K562 (cell line): ENCODE measurements around the gene CBL.

Source experiments
- CTCF ChIP-seq, 3 experiments: IDR thresholded peaks in 2 of 3; conservative IDR thresholded peaks in 1 of 3; 2 replicates each; pipeline ENCODE4 v1.5.1; 2011 to 2012; ENCODE audit warnings: low read length in 3 of 3, mild to moderate bottlenecking in 3 of 3, control low read depth in 2 of 3, improper control_type of control experiment in 1 of 3, inconsistent platforms in 1 of 3, low read depth in 1 of 3, mixed read lengths in 1 of 3, moderate library complexity in 1 of 3; ENCODE audit not compliant: insufficient read depth in 2 of 3
- MLLT1 ChIP-seq, 2 experiments: fragments of 450-650 bp; IDR thresholded peaks; 2 replicates each; pipeline ENCODE4 v1.6.1; 2016
- NRF1 ChIP-seq, 2 experiments: fragments of 450-650 bp; IDR thresholded peaks in 1 of 2; conservative IDR thresholded peaks in 1 of 2; 2 replicates each; pipeline ENCODE4 v1.6.1; 2014; ENCODE audit warnings: mild to moderate bottlenecking in 2 of 2

GRCh38 chr11:119188887-119189286 is 17.3 kb upstream of the CBL start:
- TF ChIP-seq MLLT1 (IDR thresholded peaks at IDR 0.05) (no peak), CTCF (IDR thresholded peaks at IDR 0.05 in 2 of 3, conservative IDR thresholded peaks at IDR 0.05 in 1 of 3; ENCODE audit: insufficient read depth in 2 of 3, low read depth in 1 of 3, low read length in 3 of 3) (no peak), NRF1 (conservative IDR thresholded peaks at IDR 0.05 in 1 of 2, IDR thresholded peaks at IDR 0.05 in 1 of 2) (no peak)
